ENCODE measurements around the gene MRPS23. TPM values are rescaled to one million over a fixed set of nuclear protein-coding genes. Genes with fewer than 3 reads are reported as not detected.

The MRPS23 gene
- total RNA-seq, 1 donor from 2014 or later = 28.3 TPM

DNA sequence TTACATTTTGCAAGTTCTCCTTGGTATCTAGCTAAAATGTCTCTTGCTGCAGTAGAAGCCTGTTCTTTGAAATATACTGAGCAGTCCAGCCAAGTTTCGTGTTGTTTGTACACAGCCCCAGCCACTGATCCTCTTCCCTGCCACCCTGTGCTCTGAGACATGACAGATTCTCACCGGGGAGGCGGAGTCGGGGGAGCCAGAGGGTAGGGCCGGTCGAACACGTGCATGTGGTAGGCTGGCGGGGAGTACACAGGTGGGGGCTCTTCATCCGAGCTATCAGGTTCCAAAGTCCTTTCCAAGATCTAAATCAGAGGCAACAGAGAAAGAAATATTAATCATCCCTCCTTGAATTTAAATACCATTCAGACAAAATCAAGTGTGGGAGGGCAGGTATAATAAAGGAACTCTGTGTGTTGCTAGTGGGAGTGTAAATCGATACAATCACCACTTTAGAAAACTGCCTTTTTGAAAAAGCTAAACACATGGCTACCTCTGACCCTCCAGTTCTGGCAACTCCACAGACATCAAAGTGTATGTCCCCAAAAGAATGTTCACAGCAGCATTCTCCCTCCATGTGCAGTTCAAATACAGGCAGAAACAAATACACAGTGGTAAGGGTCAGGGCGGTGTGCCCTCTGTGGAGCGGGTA lies 29.7 kb upstream of the MRPS23 start:
- Mint-ChIP-seq H3K9me3 (ENCODE audit: unreplicated experiment) (no peaks in the 10 kb centered on the region), H3K4me1 (ENCODE audit: unreplicated experiment) (peaks cover 74% of the 10 kb centered on the region), H3K27ac (ENCODE audit: unreplicated experiment) (peak overlapping the region; percentile 68), H3K27me3 (ENCODE audit: unreplicated experiment) (no peaks in the 10 kb centered on the region), H3K4me3 (ENCODE audit: unreplicated experiment) (no peak overlapping the region), H3K36me3 (ENCODE audit: unreplicated experiment) (peaks cover 5% of the 10 kb centered on the region)
- TF ChIP-seq, protein P1, sequence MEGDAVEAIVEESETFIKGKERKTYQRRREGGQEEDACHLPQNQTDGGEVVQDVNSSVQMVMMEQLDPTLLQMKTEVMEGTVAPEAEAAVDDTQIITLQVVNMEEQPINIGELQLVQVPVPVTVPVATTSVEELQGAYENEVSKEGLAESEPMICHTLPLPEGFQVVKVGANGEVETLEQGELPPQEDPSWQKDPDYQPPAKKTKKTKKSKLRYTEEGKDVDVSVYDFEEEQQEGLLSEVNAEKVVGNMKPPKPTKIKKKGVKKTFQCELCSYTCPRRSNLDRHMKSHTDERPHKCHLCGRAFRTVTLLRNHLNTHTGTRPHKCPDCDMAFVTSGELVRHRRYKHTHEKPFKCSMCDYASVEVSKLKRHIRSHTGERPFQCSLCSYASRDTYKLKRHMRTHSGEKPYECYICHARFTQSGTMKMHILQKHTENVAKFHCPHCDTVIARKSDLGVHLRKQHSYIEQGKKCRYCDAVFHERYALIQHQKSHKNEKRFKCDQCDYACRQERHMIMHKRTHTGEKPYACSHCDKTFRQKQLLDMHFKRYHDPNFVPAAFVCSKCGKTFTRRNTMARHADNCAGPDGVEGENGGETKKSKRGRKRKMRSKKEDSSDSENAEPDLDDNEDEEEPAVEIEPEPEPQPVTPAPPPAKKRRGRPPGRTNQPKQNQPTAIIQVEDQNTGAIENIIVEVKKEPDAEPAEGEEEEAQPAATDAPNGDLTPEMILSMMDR (IDR thresholded peaks at IDR 0.05) = no peak
- DNase-seq (ENCODE audit: extremely low spot score, unreplicated experiment) = no peak

DNA sequence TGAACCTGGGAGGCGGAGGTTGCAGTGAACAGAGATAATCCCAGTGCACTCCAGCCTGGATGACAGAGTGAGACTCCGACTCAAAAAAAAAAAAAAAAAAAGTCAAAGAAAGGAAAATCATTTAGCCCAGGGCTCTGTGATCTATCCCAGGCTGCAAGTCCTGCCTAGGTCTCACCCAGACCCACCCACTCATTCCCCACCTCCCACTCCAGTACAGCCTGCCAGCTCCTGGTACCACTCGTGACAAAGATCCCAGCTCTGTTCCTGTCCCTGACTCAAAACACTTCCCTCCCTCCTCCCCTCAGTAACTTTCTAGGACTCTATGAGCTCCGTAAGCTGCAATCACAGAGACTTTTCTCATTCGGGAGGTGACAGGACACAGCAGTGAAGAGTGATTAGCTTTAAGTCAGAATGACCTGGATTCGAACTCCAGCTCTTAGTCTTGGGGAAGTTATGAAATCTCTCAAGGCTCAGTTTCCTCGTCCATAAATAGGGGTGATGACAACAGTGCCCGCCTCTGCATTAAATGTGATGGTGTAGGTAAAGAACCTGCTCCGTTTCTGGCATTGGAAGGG lies 28.0 kb upstream of the MRPS23 start:
- no peak for DNase-seq (ENCODE audit: extremely low spot score, unreplicated experiment)
- peaks cover 90% of the 10 kb centered on the region for H3K4me1 Mint-ChIP-seq (ENCODE audit: unreplicated experiment)
- TF ChIP-seq, protein P1 (IDR thresholded peaks at IDR 0.05) = no peak
- H3K27me3 Mint-ChIP-seq (ENCODE audit: unreplicated experiment) = no peaks in the 10 kb centered on the region
- peaks cover 8% of the 10 kb centered on the region for H3K36me3 Mint-ChIP-seq (ENCODE audit: unreplicated experiment)
- no peaks in the 10 kb centered on the region for H3K9me3 Mint-ChIP-seq (ENCODE audit: unreplicated experiment)
- H3K27ac Mint-ChIP-seq (ENCODE audit: unreplicated experiment) = no peak overlapping the region
- H3K4me3 Mint-ChIP-seq (ENCODE audit: unreplicated experiment) = no peak overlapping the region

DNA sequence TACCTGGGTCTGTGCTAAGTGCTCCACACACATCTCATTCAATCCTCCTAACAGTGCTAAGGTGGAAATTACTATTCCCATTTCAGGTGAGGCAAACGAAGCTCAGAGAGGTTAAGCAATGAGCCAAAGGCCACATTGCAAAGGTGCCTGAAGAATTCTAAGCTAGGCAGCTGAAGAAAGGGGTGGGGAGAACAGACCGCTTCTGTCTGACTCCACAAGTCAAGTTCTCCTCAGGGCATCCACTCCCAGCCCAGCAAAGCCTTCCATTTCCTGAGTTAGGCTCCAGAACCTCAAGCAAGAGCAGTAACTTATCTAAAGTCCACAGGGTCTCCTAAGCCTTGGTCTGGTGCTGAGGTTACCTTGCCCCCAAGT lies 27.0 kb upstream of the MRPS23 start:
- H3K4me1 Mint-ChIP-seq (ENCODE audit: unreplicated experiment) = peaks cover 83% of the 10 kb centered on the region
- H3K4me3 Mint-ChIP-seq (ENCODE audit: unreplicated experiment) = no peak overlapping the region
- H3K9me3 Mint-ChIP-seq (ENCODE audit: unreplicated experiment) = no peaks in the 10 kb centered on the region
- H3K27me3 Mint-ChIP-seq (ENCODE audit: unreplicated experiment) = no peaks in the 10 kb centered on the region
- H3K27ac Mint-ChIP-seq (ENCODE audit: unreplicated experiment) = no peak overlapping the region
- H3K36me3 Mint-ChIP-seq (ENCODE audit: unreplicated experiment) = peaks cover 14% of the 10 kb centered on the region
- TF ChIP-seq, protein P1 (IDR thresholded peaks at IDR 0.05) = no peak
- DNase-seq (ENCODE audit: extremely low spot score, unreplicated experiment) = no peak

DNA sequence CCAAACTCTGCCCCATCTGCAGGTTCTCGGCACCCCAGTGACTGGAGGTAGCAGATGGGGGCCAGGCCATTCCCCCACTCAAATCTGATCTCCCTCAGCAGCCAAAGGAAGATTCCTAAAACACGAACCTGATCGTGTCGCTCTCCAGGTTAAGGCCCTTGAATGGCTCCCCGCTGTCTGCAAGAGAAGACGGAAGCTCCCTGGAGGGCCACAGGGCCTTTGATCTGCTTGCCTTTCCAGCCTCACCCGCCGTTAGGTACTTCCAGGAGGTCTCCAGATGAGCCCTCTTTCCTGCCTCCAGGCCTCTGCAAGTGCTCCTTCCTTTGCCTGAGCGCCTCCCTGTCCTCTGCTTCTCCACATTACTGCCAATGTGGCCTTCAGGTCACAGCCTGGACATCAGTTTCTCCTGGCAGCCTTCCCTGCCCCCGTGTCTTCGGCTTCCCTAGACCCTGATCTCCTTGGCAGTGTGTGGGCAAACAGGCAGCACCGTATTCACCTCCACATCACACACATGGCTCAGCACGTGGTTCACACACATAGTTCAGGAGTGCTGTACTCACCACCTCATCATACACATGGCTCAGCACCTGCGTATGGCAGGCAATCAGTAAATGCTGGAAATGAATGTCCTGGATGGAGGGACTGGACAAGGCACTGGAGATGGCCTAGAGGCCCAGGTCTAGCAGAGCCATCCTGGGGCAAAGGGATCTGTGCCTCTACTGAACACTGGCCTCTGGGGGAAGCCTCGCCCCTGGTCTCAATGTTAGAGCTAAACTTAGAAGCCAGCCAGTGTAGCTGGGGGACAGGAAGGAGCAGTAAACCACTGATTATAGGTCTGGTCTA lies 26.4 kb upstream of the MRPS23 start:
- peaks cover 17% of the 10 kb centered on the region for H3K36me3 Mint-ChIP-seq (ENCODE audit: unreplicated experiment)
- TF ChIP-seq, protein P1 (IDR thresholded peaks at IDR 0.05) = no peak
- peaks cover 77% of the 10 kb centered on the region for H3K4me1 Mint-ChIP-seq (ENCODE audit: unreplicated experiment)
- peak overlapping the region; percentile 92 for H3K27ac Mint-ChIP-seq (ENCODE audit: unreplicated experiment)
- peak overlapping the region; percentile 27 for H3K4me3 Mint-ChIP-seq (ENCODE audit: unreplicated experiment)
- no peak for DNase-seq (ENCODE audit: extremely low spot score, unreplicated experiment)
- H3K9me3 Mint-ChIP-seq (ENCODE audit: unreplicated experiment) = no peaks in the 10 kb centered on the region
- H3K27me3 Mint-ChIP-seq (ENCODE audit: unreplicated experiment) = no peaks in the 10 kb centered on the region

Data from osteocyte (in vitro differentiated cells).